Measurements from ENCODE around the gene ANKRD29.

Gene ANKRD29

DNA sequence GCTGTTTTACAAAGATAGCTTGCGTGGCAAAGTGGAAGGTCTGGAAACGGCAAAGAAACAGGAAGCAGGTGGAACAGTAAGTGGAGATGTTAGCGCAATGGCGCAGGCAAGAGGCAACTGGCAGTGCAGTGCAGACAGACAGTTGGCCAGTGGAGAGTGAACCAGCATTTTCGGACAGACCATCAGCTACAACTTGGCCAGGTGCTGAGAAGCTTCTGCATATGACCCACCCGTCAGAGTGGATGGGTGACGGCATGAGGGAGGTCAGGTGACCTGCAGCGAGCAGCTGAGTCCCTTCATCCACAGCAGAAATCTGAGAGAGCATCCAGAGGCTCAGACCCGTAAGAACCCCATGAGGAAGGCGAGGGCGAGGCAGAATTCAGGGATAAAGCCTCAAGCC is 110.2 kb downstream of the ANKRD29 start:
- no peak for DNase-seq

GRCh38 chr18:23551978-23552377 is 110.7 kb downstream of the ANKRD29 start:
- DNase-seq, result no peak

- no peak for DNase-seq
Measured at GRCh38 chr18:23550898-23551297, 111.8 kb downstream of the ANKRD29 start.
